ENCODE results near the gene KISS1.

DNA sequence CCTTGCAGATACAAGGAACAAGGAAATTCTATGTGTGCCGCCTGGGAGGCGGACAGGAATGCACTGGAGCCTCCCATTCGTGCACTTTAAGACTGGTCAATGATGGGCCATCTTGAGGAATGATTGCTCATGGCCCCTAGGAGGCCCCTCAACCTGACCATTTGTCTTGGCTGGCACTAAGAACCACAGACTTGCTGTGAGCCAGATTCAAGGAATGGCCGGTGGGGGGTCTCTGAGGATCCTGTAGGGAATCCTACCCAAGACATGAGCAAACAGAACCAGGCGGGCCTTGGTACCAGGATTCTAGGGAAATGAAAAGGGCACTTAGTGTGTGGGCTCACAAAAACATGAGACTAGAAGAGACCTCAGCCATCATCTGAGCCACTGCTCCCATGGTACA is 45.6 kb upstream of the KISS1 start:
- TF ChIP-seq NFIC (IDR thresholded peaks at IDR 0.05) (no peak), YY1 (IDR thresholded peaks at IDR 0.05; ENCODE audit: low read depth) (no peak), CREB1 (IDR thresholded peaks at IDR 0.05; ENCODE audit: low read depth) (no peak), RAD21 (IDR thresholded peaks at IDR 0.05; ENCODE audit: low read depth) (no peak), TAF1 (IDR thresholded peaks at IDR 0.05; ENCODE audit: low read depth) (no peak), EGR1 (IDR thresholded peaks at IDR 0.05) (no peak), EP300 (IDR thresholded peaks at IDR 0.05; ENCODE audit: borderline replicate concordance) (no peak), CEBPB (IDR thresholded peaks at IDR 0.05) (no peak), FOXM1 (IDR thresholded peaks at IDR 0.05; ENCODE audit: borderline replicate concordance, low read depth) (no peak), TCF12 (IDR thresholded peaks at IDR 0.05; ENCODE audit: low read depth) (no peak), TEAD4 (IDR thresholded peaks at IDR 0.05) (no peak)
- TF ChIP-seq, protein P1, sequence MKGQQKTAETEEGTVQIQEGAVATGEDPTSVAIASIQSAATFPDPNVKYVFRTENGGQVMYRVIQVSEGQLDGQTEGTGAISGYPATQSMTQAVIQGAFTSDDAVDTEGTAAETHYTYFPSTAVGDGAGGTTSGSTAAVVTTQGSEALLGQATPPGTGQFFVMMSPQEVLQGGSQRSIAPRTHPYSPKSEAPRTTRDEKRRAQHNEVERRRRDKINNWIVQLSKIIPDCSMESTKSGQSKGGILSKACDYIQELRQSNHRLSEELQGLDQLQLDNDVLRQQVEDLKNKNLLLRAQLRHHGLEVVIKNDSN (IDR thresholded peaks at IDR 0.05): no peak
- TF ChIP-seq, protein P2, sequence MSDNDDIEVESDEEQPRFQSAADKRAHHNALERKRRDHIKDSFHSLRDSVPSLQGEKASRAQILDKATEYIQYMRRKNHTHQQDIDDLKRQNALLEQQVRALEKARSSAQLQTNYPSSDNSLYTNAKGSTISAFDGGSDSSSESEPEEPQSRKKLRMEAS (IDR thresholded peaks at IDR 0.05): no peak
- TF ChIP-seq, protein P3, sequence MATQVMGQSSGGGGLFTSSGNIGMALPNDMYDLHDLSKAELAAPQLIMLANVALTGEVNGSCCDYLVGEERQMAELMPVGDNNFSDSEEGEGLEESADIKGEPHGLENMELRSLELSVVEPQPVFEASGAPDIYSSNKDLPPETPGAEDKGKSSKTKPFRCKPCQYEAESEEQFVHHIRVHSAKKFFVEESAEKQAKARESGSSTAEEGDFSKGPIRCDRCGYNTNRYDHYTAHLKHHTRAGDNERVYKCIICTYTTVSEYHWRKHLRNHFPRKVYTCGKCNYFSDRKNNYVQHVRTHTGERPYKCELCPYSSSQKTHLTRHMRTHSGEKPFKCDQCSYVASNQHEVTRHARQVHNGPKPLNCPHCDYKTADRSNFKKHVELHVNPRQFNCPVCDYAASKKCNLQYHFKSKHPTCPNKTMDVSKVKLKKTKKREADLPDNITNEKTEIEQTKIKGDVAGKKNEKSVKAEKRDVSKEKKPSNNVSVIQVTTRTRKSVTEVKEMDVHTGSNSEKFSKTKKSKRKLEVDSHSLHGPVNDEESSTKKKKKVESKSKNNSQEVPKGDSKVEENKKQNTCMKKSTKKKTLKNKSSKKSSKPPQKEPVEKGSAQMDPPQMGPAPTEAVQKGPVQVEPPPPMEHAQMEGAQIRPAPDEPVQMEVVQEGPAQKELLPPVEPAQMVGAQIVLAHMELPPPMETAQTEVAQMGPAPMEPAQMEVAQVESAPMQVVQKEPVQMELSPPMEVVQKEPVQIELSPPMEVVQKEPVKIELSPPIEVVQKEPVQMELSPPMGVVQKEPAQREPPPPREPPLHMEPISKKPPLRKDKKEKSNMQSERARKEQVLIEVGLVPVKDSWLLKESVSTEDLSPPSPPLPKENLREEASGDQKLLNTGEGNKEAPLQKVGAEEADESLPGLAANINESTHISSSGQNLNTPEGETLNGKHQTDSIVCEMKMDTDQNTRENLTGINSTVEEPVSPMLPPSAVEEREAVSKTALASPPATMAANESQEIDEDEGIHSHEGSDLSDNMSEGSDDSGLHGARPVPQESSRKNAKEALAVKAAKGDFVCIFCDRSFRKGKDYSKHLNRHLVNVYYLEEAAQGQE (IDR thresholded peaks at IDR 0.05; ENCODE audit: low read depth): no peak
